Astrocyte (in vitro differentiated cells and primary cell): ENCODE measurements around the gene STRN4.

Experiments
- CTCF ChIP-seq: IDR thresholded peaks from 2 replicates; pipeline ENCODE4 v1.5.1; 2011; ENCODE audit warnings: low read depth, mild to moderate bottlenecking, inconsistent platforms, low read length, moderate library complexity; ENCODE audit not compliant: insufficient read depth
- EZH2 ChIP-seq: IDR thresholded peaks from 2 replicates; pipeline ENCODE4 v1.6.1; 2012; ENCODE audit warnings: mild to moderate bottlenecking, low read length, inconsistent platforms; ENCODE audit not compliant: insufficient read depth

- TF ChIP-seq CTCF: no peak
- TF ChIP-seq EZH2: no peak
Measured at GRCh38 chr19:46775642-46776258, 29.5 kb upstream of the STRN4 start.
